H1 (cell line): ENCODE results near the gene HES4.

Source experiments
- CEBPB ChIP-seq: IDR thresholded peaks from 2 replicates; pipeline ENCODE4 v1.6.1; 2012; ENCODE audit warnings: low read depth, low read length
- CHD2 ChIP-seq: IDR thresholded peaks from 2 replicates; pipeline ENCODE4 v1.6.1; 2012; ENCODE audit warnings: low read length, improper control_type of control experiment
- CTCF ChIP-seq, 3 experiments: IDR thresholded peaks; 1 replicate in 2 of 3; 2 replicates in 1 of 3; pipeline versions ENCODE4 v1.5.1 to v1.6.1; 2011; ENCODE audit warnings: low read length in 3 of 3, mild to moderate bottlenecking in 3 of 3, inconsistent platforms in 2 of 3, low read depth in 1 of 3, moderate library complexity in 1 of 3; ENCODE audit not compliant: insufficient read depth in 1 of 3; ENCODE audit errors: control extremely low read depth in 1 of 3
- GABPA ChIP-seq: IDR thresholded peaks from 2 replicates; pipeline ENCODE4 v1.6.1; 2011; ENCODE audit warnings: mild to moderate bottlenecking, low read length, moderate library complexity, borderline replicate concordance; ENCODE audit not compliant: insufficient read depth
- JUN ChIP-seq: IDR thresholded peaks from 2 replicates; pipeline ENCODE4 v1.6.1; 2011; ENCODE audit warnings: low read depth, mild to moderate bottlenecking, improper control_type of control experiment, low read length
- MAX ChIP-seq: IDR thresholded peaks from 2 replicates; pipeline ENCODE4 v1.6.1; 2012; ENCODE audit warnings: inconsistent platforms

- no peak for TF ChIP-seq CTCF (IDR thresholded peaks at IDR 0.05; ENCODE audit: control extremely low read depth in 1 of 3, insufficient read depth in 1 of 3, low read depth in 1 of 3, low read length in 3 of 3)
- no peak for TF ChIP-seq GABPA
- TF ChIP-seq CEBPB, result no peak
- TF ChIP-seq CHD2, result no peak
- no peak for TF ChIP-seq JUN
- no peak for TF ChIP-seq MAX
Observed at GRCh38 chr1:952201-952600, 47.7 kb downstream of the HES4 start.
